GM18502 (cell line): ENCODE results near the gene PLCH1.

Experiments
- ATAC-seq: cut with Tn5 transposase; IDR thresholded peaks from one replicate; pipeline ENCODE4 v1.9.1; 2021; ENCODE audit warnings: mild to moderate bottlenecking; ENCODE audit not compliant: unreplicated experiment, poor library complexity

PLCH1 gene

DNA sequence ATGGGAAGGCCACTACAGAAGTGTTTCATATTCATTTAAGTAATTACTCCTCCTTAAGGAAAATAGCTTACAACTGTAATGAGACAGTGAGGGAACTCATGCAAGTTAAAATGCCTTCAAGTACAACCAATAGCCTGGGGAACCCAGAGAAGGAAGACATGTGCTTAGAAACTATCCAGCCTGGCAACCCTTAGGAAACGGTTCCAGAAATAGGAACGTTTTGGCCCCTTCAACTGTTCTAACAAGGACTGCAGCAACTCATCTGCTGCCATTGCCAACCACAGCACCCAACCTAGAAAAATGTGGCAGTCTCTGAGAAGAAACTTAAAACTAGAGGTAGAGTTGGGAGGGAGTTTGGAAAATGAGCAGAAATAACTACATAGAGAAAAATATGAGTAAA, 303.8 kb downstream of the PLCH1 start:
- ATAC-seq, result no peak

DNA sequence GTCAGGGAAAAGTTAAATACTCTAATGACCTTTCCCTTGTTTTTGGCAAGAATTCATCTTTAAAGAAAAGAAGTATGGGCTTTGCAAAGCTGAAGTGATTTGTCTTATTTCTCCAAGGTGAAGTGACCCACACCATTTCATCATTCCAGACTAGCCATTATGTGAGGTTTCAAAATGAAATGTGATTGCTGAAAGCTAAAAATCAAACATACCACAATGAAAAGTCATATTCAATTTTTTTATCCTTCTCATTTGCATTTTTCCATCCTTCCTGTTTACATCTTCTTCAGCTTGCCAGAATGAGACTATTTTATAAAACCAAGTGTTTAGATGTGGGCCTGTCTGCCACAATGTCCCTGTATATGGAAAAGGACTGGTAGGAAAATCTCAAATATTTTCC, 309.1 kb downstream of the PLCH1 start:
- ATAC-seq, result no peak

DNA sequence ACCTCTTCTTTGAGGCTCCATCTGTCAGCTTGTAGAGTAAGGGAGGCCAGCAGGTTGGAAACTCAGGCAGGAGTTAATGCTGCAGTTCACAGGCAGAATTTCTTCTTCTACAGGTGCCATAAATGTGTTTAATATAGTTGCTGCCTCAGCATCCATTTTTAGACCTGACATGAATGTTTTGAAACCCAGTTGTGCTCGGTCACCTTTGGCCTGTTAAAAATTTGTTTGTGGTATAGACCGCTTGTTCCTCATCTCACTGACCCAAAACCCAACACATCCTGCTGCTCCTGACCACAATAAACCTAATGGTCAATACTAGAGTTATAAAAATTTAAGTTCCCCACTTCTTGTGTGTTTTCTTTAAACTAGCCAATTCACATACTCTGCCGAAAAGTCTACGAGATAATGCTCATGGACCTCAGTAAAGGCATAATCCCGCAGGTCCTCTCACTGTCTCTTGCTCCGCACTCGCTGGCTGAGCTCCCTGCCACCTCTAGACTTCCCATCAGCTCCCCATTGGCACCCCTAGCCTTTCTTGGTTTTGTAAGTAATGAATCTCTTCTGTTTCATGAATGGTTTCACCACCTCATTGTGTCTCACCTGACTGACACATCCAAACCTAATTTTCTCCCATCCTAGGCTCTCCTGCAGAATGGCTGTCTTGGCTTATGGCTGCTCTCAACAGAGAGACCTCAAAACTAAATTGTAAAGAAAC, 312.9 kb downstream of the PLCH1 start:
- no peak for ATAC-seq

GRCh38 chr3:155428563-155428962, 316.3 kb downstream of the PLCH1 start:
- no peak for ATAC-seq

- no peak for ATAC-seq
These were observed 318.2 kb downstream of the PLCH1 start for GRCh38 chr3:155426524-155427230.

GRCh38 chr3:155425396-155425795, 319.5 kb downstream of the PLCH1 start:
- no peak for ATAC-seq

DNA sequence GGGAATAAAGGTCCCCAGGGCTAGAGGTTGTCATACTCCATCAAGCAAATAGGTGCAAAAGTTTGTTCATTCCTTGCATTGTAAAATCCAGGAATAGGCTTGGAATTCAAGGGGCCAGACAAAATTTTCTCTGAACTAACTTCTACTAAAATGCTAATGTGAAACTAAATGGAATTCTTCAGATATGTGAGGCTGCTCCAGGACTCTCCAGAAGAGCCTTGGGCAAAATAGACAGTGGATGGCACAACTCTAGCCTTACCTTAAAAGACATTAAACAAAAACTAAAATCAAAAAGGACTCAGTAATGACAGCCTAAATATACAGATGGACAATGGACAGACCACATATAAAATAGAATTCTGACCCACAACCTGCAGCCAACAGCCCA, 320.6 kb downstream of the PLCH1 start:
- ATAC-seq, result no peak

DNA sequence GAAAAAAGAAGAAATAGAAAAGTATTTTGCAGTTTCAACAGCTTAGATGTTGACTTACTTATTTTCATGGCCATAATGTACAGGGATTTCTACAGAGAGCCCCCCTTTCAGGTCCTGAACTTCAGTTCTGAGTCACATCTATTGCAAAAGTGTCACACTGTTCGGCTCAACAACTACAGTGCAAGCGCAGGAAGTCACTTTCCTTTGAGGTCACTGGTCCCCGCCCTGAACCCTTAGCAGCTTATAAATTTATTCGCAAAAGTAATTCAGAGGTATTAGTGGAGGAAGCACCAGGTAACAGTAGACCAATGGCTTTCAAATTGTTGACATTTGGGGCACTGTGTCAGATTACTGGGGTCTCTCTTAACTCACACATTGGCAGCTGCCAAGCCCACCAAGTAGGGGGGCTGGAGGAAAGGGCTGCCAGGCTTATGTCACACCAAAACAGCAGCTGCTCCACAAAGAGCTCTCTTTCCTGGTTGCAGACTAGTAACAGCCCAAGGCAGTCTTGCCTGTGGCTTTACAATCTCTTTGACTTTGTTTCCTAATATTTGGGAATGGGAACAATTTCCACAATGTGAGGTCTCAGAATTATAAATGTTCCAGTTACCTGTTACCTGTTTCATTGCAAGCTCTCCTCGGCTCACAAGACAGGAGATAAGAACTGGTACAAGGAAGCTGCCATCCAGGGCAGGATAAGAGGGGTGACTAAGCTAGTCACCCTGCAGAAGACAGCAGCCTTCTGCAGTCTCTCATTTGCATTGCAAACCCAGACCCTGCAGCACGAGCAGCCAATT, 321.1 kb downstream of the PLCH1 start:
- ATAC-seq, result no peak

DNA sequence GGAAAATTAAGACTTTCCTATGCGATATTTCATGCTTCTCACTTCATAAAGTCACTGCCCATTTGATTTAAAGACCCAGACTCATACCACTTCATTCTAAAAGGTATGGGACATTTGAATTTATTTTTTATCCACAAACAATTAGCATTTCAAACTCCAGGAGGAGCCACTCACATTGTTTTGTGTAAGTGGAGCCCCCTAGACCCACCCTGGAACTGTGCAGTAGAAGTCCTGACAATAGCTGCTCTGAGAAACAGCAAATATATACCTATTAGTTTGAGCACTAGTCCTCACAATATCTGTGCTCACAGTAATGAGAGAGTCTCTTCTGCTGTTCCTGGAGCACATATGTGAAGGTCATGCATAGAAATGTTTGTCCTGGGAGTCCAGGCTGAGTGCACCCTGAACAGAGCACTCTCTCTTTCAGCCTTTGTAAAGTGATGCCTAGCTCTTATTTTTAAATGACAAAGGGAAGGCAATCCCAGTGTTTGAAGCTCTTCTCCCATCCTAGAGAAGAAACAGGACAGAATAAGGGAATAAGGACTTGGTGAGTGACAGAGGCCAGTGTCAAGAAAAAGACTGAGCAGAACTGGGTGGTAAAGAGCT, 323.9 kb downstream of the PLCH1 start:
- no peak for ATAC-seq

GRCh38 chr3:155420406-155420805, 324.5 kb downstream of the PLCH1 start:
- no peak for ATAC-seq

GRCh38 chr3:155418407-155418806, 326.5 kb downstream of the PLCH1 start:
- no peak for ATAC-seq

DNA sequence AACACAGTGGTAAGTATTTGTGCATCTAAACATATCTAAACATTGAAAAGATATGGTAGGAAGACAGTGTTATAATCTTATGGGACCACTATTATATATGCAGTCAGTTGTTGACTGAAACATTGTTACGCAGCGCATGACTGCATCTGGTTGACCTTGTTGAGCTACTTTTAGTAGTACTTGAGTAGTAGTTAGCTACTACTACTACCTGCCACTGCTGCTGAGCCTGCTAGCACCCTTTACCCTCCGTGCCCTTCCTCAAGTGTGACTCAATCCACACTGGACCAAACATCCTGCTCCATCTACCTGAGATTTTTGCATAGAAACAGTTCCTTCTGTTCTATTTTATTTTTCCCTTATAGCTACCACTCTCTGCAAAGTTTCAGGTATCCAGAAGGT, 327.8 kb downstream of the PLCH1 start:
- no peak for ATAC-seq

DNA sequence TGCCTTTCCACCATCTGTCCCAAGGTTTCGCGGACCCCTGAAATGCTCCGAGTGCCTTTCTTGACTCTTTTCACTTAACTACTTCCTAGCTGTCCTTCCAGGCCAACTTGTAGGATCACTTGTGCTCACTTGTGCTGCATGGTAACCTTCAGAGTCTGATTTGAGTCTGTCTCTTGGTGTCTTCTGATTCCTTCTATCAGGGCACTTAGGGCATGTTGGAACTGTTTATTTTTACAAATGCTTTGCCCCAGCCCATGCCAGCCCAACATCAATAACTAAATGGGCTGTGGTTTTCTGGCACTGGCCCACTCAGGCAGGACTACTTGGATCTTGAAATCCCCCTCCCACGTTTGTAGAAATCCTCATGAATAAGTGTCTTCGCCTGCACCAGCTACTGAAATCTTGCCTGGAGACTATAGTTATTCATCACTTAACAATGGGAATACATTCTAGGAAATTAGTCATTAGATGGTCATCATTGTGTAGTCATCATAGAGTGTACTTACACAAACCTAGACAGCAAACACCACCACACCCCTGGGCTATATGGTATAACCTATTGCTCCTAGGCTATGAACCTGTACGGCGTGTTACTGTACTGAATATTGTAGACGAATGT, 328.3 kb downstream of the PLCH1 start:
- ATAC-seq, result no peak

GRCh38 chr3:155412904-155413303, 332.0 kb downstream of the PLCH1 start:
- no peak for ATAC-seq

DNA sequence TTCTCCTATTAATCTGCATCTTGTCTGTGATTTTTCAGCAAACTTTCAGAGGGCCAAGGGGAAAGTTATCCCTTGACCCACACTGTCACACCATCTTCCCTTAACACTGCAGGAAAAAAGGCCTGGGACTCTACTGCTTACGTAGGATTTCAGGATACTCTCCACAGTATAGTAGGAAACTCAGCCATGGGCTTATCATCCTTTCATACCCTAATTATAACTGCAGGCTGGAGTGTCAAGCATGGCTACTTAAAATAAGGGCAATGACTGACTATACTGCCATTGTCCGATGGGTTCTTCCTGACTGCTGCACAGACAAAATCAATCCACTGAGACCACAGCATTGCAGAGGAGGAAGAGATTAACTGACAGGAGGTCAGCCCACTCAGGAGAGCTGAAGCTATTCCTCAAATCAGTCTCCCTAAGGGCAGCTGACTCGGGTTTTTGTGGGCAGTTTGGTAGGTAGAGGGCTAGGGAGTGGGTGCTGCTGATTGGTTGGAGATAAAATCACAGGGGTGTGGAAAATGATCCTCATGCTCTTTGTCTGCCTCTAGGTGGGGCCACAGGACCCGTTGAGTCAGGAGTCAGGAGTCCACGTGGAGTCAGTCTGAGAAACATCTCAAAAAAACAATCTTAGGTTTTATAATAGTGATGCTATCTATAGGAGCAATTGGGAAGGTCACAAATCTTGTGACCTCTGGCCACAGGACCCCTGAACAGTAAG, 333.2 kb downstream of the PLCH1 start:
- ATAC-seq, result peak; percentile 58

DNA sequence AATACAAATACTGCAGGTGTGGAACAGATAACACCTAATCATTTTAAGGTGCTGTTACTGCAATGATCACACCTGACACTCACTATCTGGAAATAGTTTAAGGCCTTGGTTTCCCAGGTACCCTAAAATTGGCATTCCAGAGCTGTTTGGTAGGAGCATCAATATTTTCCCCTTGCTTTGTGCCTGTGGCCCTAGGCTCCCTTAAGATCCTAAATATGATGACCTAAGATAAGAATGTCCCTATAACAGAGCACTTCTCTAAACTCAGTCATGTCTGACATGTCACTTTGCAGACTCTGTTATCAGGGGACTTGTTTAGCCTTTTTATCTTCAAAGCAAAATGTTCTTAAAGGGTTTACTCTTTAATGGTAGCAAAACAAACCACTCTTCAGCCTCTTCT, 335.5 kb downstream of the PLCH1 start:
- no peak for ATAC-seq

DNA sequence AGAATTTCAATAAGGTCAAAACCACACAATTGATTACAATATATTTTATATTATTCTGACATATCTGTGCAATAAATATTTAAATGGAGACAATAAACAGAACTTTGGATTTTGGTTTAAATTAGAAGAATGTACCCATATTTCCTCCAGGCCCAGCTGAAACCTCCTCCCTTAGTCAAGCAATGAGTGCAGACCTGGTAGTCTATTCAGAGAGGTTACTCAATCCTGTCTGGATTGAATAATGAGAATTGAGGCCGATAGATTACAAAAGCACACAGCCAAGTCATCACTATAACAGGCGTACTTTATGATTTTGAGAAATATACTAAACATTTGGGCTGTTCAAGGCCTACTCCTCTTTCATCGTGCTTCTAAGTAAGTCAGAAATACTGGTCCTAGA, 336.9 kb downstream of the PLCH1 start:
- ATAC-seq, result no peak

DNA sequence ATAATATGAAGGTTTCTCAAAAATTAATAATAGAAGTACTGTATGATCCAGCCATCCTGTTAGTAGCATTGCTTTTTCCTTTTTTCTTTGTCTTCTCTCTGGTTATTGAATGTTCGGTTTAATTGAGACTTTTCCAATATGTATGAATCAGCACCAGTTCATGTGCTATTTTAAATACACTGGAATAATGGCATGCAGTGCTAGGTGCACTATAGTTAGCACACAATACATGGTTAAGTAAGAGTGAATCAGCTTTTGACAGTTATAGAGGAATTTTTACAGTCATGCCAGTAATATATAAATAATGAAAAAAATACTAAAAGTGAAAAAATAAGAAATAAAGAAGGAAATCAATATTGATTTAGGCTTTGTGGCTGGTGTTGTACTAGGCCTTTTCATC, 337.5 kb downstream of the PLCH1 start:
- no peak for ATAC-seq

GRCh38 chr3:155404486-155404885, 340.4 kb downstream of the PLCH1 start:
- no peak for ATAC-seq

DNA sequence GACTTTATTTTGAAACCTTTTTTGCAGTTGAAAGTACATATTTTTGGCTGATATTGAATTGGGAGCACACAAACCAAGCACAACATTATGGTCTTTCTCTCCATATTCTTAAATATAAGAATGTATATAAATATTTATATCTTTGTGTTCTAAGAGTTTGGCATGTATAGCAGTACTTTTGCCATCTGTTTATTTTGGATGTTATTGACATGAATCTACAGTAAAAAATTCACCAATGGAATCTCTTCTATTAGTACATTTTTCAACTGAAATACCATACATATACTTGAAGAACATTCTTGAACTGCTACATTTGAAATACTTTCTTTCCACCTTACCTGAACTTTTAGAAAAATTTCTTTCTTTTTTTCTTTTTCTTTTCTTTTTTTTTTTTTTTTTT, 342.2 kb downstream of the PLCH1 start:
- ATAC-seq, result no peak
